22Rv1 (cell line): ENCODE data around the gene KIF7.

Experiments
- CTCF ChIP-seq: fragments of 450-650 bp; IDR thresholded peaks from 2 replicates; pipeline ENCODE4 v1.5.1; 2017; ENCODE audit warnings: mild to moderate bottlenecking
- ZFX ChIP-seq: fragments of 450-650 bp; IDR thresholded peaks from 2 replicates; pipeline ENCODE4 v1.6.1; 2017; ENCODE audit warnings: antibody characterized with exemption, borderline replicate concordance

GRCh38 chr15:89628806-89629715 is 26.2 kb downstream of the KIF7 start:
- no peak for TF ChIP-seq CTCF
- no peak for TF ChIP-seq ZFX
